SIG-M5 treated with dmso at 0.1 percent for 504 hours (cell line): ENCODE data around the gene HS6ST1.
A peak's percentile ranks its signal among the peaks of the same experiment; 100 is the strongest.

ENCODE experiments used
- DNase-seq: peaks from one replicate; lab custom pipeline; 2025; ENCODE audit not compliant: unreplicated experiment; lab: John Stamatoyannopoulos, UW

HS6ST1 gene

GRCh38 chr2:128318776-128319464 is at the start of gene HS6ST1:
Gene HS6ST1, minus strand, starts transcription at chr2:128318868. Its CDS starts 305 bp downstream, at chr2:128318563.
- DNase-seq: peak; percentile 72

- DNase-seq: no peak
These were observed 49.1 kb upstream of the HS6ST1 start for GRCh38 chr2:128367601-128368359.

GRCh38 chr2:128366713-128367511 is 48.2 kb upstream of the HS6ST1 start:
- DNase-seq: no peak

- no peak for DNase-seq
These were observed 46.7 kb upstream of the HS6ST1 start for GRCh38 chr2:128365217-128365905.

- DNase-seq: no peak
These were observed 45.8 kb upstream of the HS6ST1 start for GRCh38 chr2:128364441-128364911.

GRCh38 chr2:128363934-128364361 is 45.3 kb upstream of the HS6ST1 start:
- DNase-seq: no peak

- DNase-seq: no peak
These were observed 44.2 kb upstream of the HS6ST1 start for GRCh38 chr2:128362889-128363228.

- no peak for DNase-seq
These were observed 43.7 kb upstream of the HS6ST1 start for GRCh38 chr2:128362176-128362888.

- DNase-seq: no peak
These were observed 42.9 kb upstream of the HS6ST1 start for GRCh38 chr2:128361376-128362131.

- DNase-seq: no peak
These were observed 42.0 kb upstream of the HS6ST1 start for GRCh38 chr2:128360711-128361110.

GRCh38 chr2:128359841-128360240 is 41.2 kb upstream of the HS6ST1 start:
- DNase-seq: no peak

GRCh38 chr2:128358941-128359731 is 40.5 kb upstream of the HS6ST1 start:
- no peak for DNase-seq

- no peak for DNase-seq
These were observed 39.1 kb upstream of the HS6ST1 start for GRCh38 chr2:128357506-128358370.

GRCh38 chr2:128356127-128356526 is 37.5 kb upstream of the HS6ST1 start:
- DNase-seq: no peak

GRCh38 chr2:128354726-128355470 is 36.2 kb upstream of the HS6ST1 start:
- DNase-seq: no peak

GRCh38 chr2:128354161-128354560 is 35.5 kb upstream of the HS6ST1 start:
- no peak for DNase-seq

GRCh38 chr2:128350736-128351135 is 32.1 kb upstream of the HS6ST1 start:
- no peak for DNase-seq
